ENCODE results near the gene SLC35A5. TPM values are rescaled to one million over a fixed set of nuclear protein-coding genes. Genes with fewer than 3 reads are reported as not detected.

The SLC35A5 gene
- total and polyA plus RNA-seq, 2 of the 13 experiments (the other 11 are each of a cell fraction or from before 2014, with no cell fraction given) = 15.5 to 26.5 TPM

GRCh38 chr3:112579697-112580096 lies 17.9 kb downstream of the SLC35A5 start:
- in situ Hi-C loops (cut with HindIII; ENCODE audit: extremely low pct_ligation_motif_present, low pct_unique_long_range_greater_than_20kb) (no loop called here), intact Hi-C loops (cut with micrococcal nuclease; ENCODE audit: unreplicated experiment) (no loop called here)
- FAIRE-seq (no peak), DNase-seq (ENCODE audit: low spot score) (no peak), ATAC-seq (no peak)
- 95% methylated on average over 3 of the region's 3 CpGs for WGBS (ENCODE audit: low lambda C conversion rate)
- Histone ChIP-seq H4K20me1 (ENCODE audit: insufficient read depth, low read length) (no peaks in the 10 kb centered on the region), H3K4me2 (ENCODE audit: low read depth, low read length) (no peak overlapping the region), H3K36me3 (replicated peaks in 1 of 2; ENCODE audit: control insufficient read depth in 1 of 2, insufficient read depth in 2 of 2, low read length in 2 of 2) (peaks cover 2 to 16% of the 10 kb centered on the region in 2 experiments; a peak in 3 of 5 replicates), H3K9me3 (ENCODE audit: low read length) (no peaks in the 10 kb centered on the region), H3K79me2 (ENCODE audit: insufficient read depth, low read length) (no peaks in the 10 kb centered on the region), H3K27me3 (ENCODE audit: control insufficient read depth in 1 of 2, insufficient read depth in 2 of 2, low read length in 2 of 2) (no peaks in the 10 kb centered on the region), H3K9ac (ENCODE audit: insufficient read depth, low read depth, low read length) (no peak overlapping the region), H3K4me1 (ENCODE audit: insufficient read depth, low read length) (no peaks in the 10 kb centered on the region), H3K4me3 (replicated peaks in 1 of 3; ENCODE audit: insufficient read depth in 1 of 3, low read depth in 2 of 3, low read length in 3 of 3) (no peak overlapping the region), H2AFZ (ENCODE audit: low read length) (no peak overlapping the region), H3K27ac (ENCODE audit: extremely low read length, insufficient read depth, low read length) (no peak overlapping the region)
- ChIA-PET POLR2A (no interaction called here), CTCF (ENCODE audit: low intra/inter-chr PET ratio, low total read pairs) (no interaction called here)
- no TSS peak for BruUV-seq (replicated peaks)
- TF ChIP-seq MED13 (CRISPR knock-in tag; IDR thresholded peaks at IDR 0.05) (no peak), FOXP4 (CRISPR knock-in tag; IDR thresholded peaks at IDR 0.05) (no peak), MTA3 (CRISPR knock-in tag; IDR thresholded peaks at IDR 0.05) (no peak), ZBTB33 (CRISPR knock-in tag; IDR thresholded peaks at IDR 0.05) (no peak), CTCF (CRISPR knock-in tag; IDR thresholded peaks at IDR 0.05) (no peak), ZNF891 (CRISPR knock-in tag; IDR thresholded peaks at IDR 0.05) (no peak), RBAK (CRISPR knock-in tag; IDR thresholded peaks at IDR 0.05) (no peak), EZH2 (conservative IDR thresholded peaks at IDR 0.05; ENCODE audit: low read depth, low read length) (no peak), CENPX (CRISPR knock-in tag; IDR thresholded peaks at IDR 0.05) (no peak), ZNF768 (CRISPR knock-in tag; IDR thresholded peaks at IDR 0.05) (no peak), ZBTB38 (CRISPR knock-in tag; IDR thresholded peaks at IDR 0.05) (no peak), NFIB (CRISPR knock-in tag; IDR thresholded peaks at IDR 0.05; ENCODE audit: borderline replicate concordance) (no peak)

All from HepG2 (cell line).